BE2C (cell line): ENCODE measurements around the gene SRGAP1.

Experiments used
- DNase-seq: peaks from one replicate; pipeline ENCODE4 v3.0.0-alpha.2; 2020
- H3K27me3 ChIP-seq: fragments of 250-450 bp; sonication (Bioruptor Pico); 2 replicates; pipeline ENCODE4 v1.5.1; 2020; ENCODE audit warnings: mild to moderate bottlenecking
- H3K36me3 ChIP-seq: fragments of 250-450 bp; sonication (Bioruptor Pico); 2 replicates; pipeline ENCODE4 v1.5.1; 2020; ENCODE audit warnings: mild to moderate bottlenecking
- H3K4me1 ChIP-seq: fragments of 250-450 bp; sonication (Bioruptor Pico); 2 replicates; pipeline ENCODE4 v1.5.1; 2020
- H3K4me3 ChIP-seq: 2 replicates; pipeline ENCODE4 v1.5.1; 2011; ENCODE audit warnings: low read depth, low read length
- H3K9me3 ChIP-seq: fragments of 250-450 bp; sonication (Bioruptor Pico); 2 replicates; pipeline ENCODE4 v1.5.1; 2020
- TF ChIP-seq, protein P1 (sequence below): IDR thresholded peaks from 2 replicates; pipeline ENCODE4 v1.5.1; 2012; ENCODE audit warnings: mild to moderate bottlenecking, low read depth, low read length

Gene SRGAP1

DNA sequence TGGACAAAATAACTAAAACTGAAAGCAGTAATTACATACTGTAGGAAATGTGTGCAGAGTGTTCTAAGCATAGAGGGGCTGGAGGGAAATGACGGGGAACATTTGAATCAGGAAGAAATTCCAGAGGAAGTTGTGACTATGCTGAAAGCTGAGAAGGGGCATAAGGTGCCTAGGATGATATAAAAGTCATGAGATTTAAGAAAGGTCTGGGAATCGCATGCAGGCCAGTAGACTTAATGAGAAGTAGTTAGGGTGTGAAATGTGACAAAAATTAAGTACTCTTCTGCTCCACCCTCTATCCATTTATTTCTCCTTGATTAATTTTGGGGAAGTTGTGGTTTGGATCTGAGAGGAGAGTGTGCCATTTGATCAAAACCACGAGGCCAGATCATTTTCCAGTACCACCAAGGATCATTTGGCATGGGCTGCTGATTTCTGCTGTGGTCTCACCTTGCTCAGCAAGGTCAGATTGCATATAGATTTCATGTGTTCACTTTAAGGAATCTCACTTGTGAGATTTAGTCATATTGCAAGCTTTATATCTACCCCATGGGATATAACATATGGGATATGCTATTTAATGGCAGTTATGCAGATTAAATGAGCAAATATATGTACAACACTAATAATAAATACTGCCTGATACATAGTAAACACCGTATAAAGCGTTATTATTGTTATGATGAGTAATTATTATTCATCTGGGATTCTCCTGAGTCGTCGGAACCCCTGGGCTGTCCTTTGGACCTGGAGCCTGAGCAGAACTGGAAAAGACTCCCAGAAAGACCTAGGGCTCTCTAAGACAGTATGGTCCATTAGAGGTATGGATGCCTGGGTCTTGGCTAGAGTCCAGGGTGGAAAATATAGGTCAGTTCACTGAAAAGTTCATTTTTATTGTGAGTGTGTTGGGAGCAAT is 72.3 kb downstream of the SRGAP1 start:
- Histone ChIP-seq H3K9me3 (no peaks in the 10 kb centered on the region), H3K27me3 (no peaks in the 10 kb centered on the region), H3K36me3 (no peaks in the 10 kb centered on the region), H3K4me1 (peaks cover 25% of the 10 kb centered on the region), H3K4me3 (no peak overlapping the region)
- DNase-seq = no peak
- TF ChIP-seq, protein P1, sequence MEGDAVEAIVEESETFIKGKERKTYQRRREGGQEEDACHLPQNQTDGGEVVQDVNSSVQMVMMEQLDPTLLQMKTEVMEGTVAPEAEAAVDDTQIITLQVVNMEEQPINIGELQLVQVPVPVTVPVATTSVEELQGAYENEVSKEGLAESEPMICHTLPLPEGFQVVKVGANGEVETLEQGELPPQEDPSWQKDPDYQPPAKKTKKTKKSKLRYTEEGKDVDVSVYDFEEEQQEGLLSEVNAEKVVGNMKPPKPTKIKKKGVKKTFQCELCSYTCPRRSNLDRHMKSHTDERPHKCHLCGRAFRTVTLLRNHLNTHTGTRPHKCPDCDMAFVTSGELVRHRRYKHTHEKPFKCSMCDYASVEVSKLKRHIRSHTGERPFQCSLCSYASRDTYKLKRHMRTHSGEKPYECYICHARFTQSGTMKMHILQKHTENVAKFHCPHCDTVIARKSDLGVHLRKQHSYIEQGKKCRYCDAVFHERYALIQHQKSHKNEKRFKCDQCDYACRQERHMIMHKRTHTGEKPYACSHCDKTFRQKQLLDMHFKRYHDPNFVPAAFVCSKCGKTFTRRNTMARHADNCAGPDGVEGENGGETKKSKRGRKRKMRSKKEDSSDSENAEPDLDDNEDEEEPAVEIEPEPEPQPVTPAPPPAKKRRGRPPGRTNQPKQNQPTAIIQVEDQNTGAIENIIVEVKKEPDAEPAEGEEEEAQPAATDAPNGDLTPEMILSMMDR = no peak

DNA sequence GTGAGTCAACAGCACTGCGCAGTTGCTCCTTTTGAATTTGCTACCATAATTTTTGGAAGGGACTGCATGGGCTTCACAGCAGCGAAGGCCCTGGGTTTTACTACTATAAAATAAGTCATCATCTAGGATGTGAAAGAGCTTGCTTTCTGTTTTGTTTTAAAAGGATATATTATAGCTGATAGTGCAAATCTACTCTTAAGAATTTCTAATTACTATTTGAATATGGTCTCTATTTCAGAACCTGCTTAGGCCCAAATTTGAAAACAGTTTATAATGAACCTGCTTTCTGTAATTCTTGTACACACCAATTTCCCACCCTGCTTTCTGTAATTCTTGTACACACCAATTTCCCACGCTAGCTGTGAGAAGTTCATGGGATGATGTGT is 73.0 kb downstream of the SRGAP1 start:
- no peak for DNase-seq
- Histone ChIP-seq H3K4me3 (no peak overlapping the region), H3K27me3 (no peaks in the 10 kb centered on the region), H3K9me3 (no peaks in the 10 kb centered on the region), H3K36me3 (no peaks in the 10 kb centered on the region), H3K4me1 (peaks cover 25% of the 10 kb centered on the region)
- TF ChIP-seq, protein P1 = no peak

DNA sequence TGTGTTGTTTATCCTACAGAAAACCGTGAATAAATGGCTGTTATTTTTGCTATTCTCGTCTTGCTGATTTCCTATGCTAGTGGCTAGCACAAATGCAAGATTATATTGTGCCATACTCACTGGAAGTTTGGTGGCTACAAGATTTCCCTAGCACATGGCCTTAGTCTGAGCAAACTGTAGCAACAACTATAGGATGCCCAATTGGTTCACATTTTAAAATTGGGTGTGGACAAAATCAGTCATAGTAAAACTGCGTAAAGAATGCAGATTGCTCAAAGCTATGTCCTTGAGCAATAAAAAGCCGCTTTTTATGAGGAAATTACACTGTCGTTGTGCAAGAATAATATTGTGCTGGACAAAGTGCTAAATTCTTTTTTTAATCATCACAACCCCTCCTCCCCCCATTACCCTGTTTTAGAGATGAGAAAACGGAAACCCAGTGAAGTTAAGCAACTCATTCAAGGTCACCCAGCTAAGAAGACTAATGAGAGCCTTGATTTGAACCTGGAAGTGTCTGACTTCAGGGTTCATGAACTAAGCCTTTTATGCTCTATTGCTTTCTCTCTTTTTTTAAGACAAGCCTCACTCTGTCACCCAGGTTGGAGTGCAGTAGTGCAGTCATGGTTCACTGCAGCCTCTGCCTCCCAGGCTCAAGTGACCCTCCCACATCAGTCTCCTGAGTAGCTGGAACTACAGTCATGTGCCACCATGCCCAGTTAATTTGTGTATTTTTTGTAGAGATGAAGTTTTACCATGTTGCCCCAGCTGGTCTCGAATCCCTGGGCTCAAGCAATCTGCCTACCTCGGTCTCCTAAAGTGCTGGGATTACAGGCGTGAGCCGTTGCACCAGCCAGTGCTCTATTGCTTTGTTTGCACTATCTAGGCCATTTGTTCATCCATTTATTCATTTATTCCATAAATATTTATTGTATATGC is 73.6 kb downstream of the SRGAP1 start:
- H3K9me3 ChIP-seq = no peaks in the 10 kb centered on the region
- peaks cover 25% of the 10 kb centered on the region for H3K4me1 ChIP-seq
- TF ChIP-seq, protein P1 = no peak
- H3K36me3 ChIP-seq = no peaks in the 10 kb centered on the region
- DNase-seq = no peak
- H3K4me3 ChIP-seq = no peak overlapping the region
- no peaks in the 10 kb centered on the region for H3K27me3 ChIP-seq

DNA sequence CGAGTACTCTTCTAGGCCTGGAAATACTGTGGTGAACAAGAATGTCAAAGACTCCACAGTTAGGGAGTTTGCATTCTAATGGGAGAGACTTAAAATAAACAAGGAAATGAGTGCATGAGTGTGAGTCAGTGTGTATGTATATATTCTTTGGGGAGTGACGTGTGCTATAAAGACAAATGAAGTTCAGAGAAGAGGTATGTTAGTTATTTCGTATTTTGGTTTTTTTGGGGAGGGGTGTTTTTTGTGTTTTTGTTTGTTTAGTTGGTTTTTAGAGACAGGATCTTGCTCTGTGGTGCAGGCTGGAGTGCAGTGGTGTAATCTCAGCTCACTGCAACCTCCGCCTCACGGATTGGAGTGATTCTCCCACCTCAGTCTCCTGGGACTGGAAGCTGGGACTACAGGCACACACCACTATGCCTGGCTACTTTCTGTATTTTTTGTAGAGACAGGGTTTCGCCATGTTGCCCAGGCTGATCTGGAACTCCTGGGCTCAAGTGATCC is 74.3 kb downstream of the SRGAP1 start:
- TF ChIP-seq, protein P1 = no peak
- no peaks in the 10 kb centered on the region for H3K27me3 ChIP-seq
- peaks cover 24% of the 10 kb centered on the region for H3K4me1 ChIP-seq
- no peaks in the 10 kb centered on the region for H3K36me3 ChIP-seq
- no peak for DNase-seq
- no peak overlapping the region for H3K4me3 ChIP-seq
- H3K9me3 ChIP-seq = no peaks in the 10 kb centered on the region

DNA sequence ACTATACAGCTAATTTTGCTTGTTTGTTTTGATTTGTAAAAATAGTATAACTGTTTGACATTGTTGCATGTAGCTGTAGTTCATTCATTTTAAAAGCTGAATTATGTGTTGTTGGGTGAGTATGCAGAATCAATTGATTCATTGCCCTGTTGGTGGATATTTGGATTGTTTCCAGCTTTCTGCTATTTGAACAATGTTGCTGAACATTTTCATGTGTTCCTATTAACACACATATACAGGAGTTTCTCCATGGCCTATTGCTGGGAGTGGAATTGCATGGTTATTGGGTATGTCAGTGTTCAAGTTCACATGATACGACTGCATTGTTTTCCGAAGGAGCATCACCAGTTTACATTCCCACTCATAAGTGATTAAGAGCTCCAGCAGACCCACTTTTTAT is 75.3 kb downstream of the SRGAP1 start:
- DNase-seq = no peak
- Histone ChIP-seq H3K4me3 (no peak overlapping the region), H3K4me1 (peaks cover 19% of the 10 kb centered on the region)

More for the DNA sequence above, 75.3 kb downstream of the SRGAP1 start:
- Histone ChIP-seq H3K9me3 (no peaks in the 10 kb centered on the region), H3K36me3 (no peaks in the 10 kb centered on the region), H3K27me3 (no peaks in the 10 kb centered on the region)
- TF ChIP-seq, protein P1 = no peak
